WTC11 (cell line): ENCODE data around the gene ARHGEF1.

Source experiments
- ATF6 ChIP-seq: sonication (generic); formaldehyde crosslinking; IDR thresholded peaks from 2 replicates; pipeline ENCODE4 v1.8.1; 2023; ENCODE audit warnings: mild to moderate bottlenecking, missing genetic modification reagents
- CBFB ChIP-seq: sonication (generic); formaldehyde crosslinking; IDR thresholded peaks from 2 replicates; pipeline ENCODE4 v1.8.1; 2022; ENCODE audit warnings: mild to moderate bottlenecking, low read depth, missing genetic modification reagents
- CTCF ChIP-seq: fragments of 200-600 bp; IDR thresholded peaks from 2 replicates; pipeline ENCODE4 v1.8.0; 2022; ENCODE audit warnings: antibody characterized with exemption
- FOXP1 ChIP-seq: sonication (generic); formaldehyde crosslinking; IDR thresholded peaks from 2 replicates; pipeline ENCODE4 v1.8.0; 2022; ENCODE audit warnings: missing genetic modification reagents, mild to moderate bottlenecking, moderate library complexity, borderline replicate concordance
- GABPB1 ChIP-seq: sonication (generic); formaldehyde crosslinking; IDR thresholded peaks from 2 replicates; pipeline ENCODE4 v1.8.1; 2023; ENCODE audit warnings: mild to moderate bottlenecking, missing genetic modification reagents
- HMGXB4 ChIP-seq: sonication (generic); formaldehyde crosslinking; IDR thresholded peaks from 2 replicates; pipeline ENCODE4 v1.8.1; 2023; ENCODE audit warnings: mild to moderate bottlenecking, moderate library complexity, missing genetic modification reagents
- KAT7 ChIP-seq: sonication (generic); formaldehyde crosslinking; IDR thresholded peaks from 2 replicates; pipeline ENCODE4 v1.8.1; 2023; ENCODE audit warnings: missing genetic modification reagents, mild to moderate bottlenecking, borderline replicate concordance
- NFYB ChIP-seq: sonication (generic); formaldehyde crosslinking; conservative IDR thresholded peaks from 2 replicates; pipeline ENCODE4 v1.8.0; 2022; ENCODE audit warnings: low read depth, missing genetic modification reagents
- SP1 ChIP-seq: sonication (generic); formaldehyde crosslinking; conservative IDR thresholded peaks from 2 replicates; pipeline ENCODE4 v1.8.1; 2022; ENCODE audit warnings: missing genetic modification reagents
- TP53 ChIP-seq: sonication (generic); formaldehyde crosslinking; IDR thresholded peaks from 2 replicates; pipeline ENCODE4 v1.8.1; 2023; ENCODE audit warnings: mild to moderate bottlenecking, missing genetic modification reagents
- USF2 ChIP-seq: sonication (generic); formaldehyde crosslinking; IDR thresholded peaks from 2 replicates; pipeline ENCODE4 v1.8.1; 2023; ENCODE audit warnings: mild to moderate bottlenecking, missing genetic modification reagents, moderate library complexity
- ZBTB21 ChIP-seq: sonication (generic); formaldehyde crosslinking; IDR thresholded peaks from 2 replicates; pipeline ENCODE4 v1.8.1; 2023; ENCODE audit warnings: mild to moderate bottlenecking, missing genetic modification reagents, borderline replicate concordance
- ZSCAN18 ChIP-seq: fragments of 250-450 bp; sonication (Bioruptor Pico); IDR thresholded peaks from 2 replicates; pipeline ENCODE4 v2.1.2; 2022; ENCODE audit warnings: mild to moderate bottlenecking, moderate library complexity

- TF ChIP-seq TP53 (CRISPR knock-in tag) (no peak), ZSCAN18 (no peak), KAT7 (CRISPR knock-in tag) (no peak), CTCF (no peak), ATF6 (CRISPR knock-in tag) (no peak), NFYB (no peak), FOXP1 (no peak), ZBTB21 (CRISPR knock-in tag) (no peak), CBFB (CRISPR knock-in tag) (no peak), HMGXB4 (no peak), GABPB1 (CRISPR knock-in tag) (no peak), SP1 (CRISPR knock-in tag) (no peak), USF2 (CRISPR knock-in tag) (no peak)
Measured at GRCh38 chr19:41843371-41843770, 39.6 kb upstream of the ARHGEF1 start.
